ENCODE measurements around the gene ITGA2B.

DNA sequence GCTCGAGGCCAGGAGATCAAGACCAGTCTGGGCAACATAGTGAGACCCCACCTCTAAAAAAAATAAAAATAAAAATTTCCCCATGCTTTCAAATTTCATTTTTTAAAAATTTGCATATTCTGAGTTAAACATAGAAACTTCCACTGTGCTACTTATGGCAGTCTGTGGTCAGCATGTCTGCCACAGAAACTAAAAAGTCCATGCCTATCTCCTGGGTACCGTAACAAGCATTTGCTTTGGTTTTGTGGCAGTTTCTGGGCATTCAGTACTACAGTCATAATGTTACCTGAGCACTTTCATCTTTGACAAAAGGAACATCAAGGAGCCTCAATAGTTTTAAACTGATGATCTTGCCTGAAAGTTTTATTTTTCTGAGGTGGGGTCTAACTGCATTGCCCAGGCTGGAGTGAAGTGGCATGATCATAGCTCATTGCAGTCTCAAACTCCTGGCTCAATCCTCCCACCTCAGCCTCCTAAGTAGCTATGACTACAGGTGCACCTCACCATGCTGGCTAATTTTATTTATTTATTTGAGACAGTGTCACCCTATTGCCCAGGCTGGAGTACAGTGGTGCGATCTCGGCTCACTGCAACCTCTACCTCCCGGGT is 13.2 kb upstream of the ITGA2B start:
- TF ChIP-seq POLR2A (IDR thresholded peaks at IDR 0.05; ENCODE audit: insufficient read depth in 1 of 2, low read depth in 2 of 2, low read length in 2 of 2) = no peak
- no peak for TF ChIP-seq ZNF616 (CRISPR knock-in tag; IDR thresholded peaks at IDR 0.05; ENCODE audit: low read depth)
- TF ChIP-seq ZNF20 (CRISPR knock-in tag; IDR thresholded peaks at IDR 0.05) = no peak
- TF ChIP-seq ZNF335 (CRISPR knock-in tag; IDR thresholded peaks at IDR 0.05) = no peak
- TF ChIP-seq FOXM1 (CRISPR knock-in tag; IDR thresholded peaks at IDR 0.05) = no peak
- no peak for TF ChIP-seq CEBPB (IDR thresholded peaks at IDR 0.05; ENCODE audit: borderline replicate concordance, low read depth, low read length)
- TF ChIP-seq EED (CRISPR knock-in tag; IDR thresholded peaks at IDR 0.05) = no peak
- TF ChIP-seq, protein P1, sequence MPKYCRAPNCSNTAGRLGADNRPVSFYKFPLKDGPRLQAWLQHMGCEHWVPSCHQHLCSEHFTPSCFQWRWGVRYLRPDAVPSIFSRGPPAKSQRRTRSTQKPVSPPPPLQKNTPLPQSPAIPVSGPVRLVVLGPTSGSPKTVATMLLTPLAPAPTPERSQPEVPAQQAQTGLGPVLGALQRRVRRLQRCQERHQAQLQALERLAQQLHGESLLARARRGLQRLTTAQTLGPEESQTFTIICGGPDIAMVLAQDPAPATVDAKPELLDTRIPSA (CRISPR knock-in tag; IDR thresholded peaks at IDR 0.05; ENCODE audit: borderline replicate concordance) = no peak
- TF ChIP-seq, protein P2, sequence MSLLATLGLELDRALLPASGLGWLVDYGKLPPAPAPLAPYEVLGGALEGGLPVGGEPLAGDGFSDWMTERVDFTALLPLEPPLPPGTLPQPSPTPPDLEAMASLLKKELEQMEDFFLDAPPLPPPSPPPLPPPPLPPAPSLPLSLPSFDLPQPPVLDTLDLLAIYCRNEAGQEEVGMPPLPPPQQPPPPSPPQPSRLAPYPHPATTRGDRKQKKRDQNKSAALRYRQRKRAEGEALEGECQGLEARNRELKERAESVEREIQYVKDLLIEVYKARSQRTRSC (CRISPR knock-in tag; IDR thresholded peaks at IDR 0.05; ENCODE audit: low read depth) = no peak
- no peak for TF ChIP-seq ZNF292 (CRISPR knock-in tag; IDR thresholded peaks at IDR 0.05; ENCODE audit: borderline replicate concordance, low read depth)
- no peak for TF ChIP-seq NR2F6 (IDR thresholded peaks at IDR 0.05)
- TF ChIP-seq NR2F6 (CRISPR knock-in tag; IDR thresholded peaks at IDR 0.05) = no peak
- no peak for TF ChIP-seq TCF7L2 (IDR thresholded peaks at IDR 0.05; ENCODE audit: low read depth, low read length)
